Vagina (tissue), 2 donors: Measurements from ENCODE around the gene POLE4. TPM values are rescaled to one million over a fixed set of nuclear protein-coding genes. Genes with fewer than 3 reads are reported as not detected.

Source experiments
- DNase-seq, 2 donors: peaks; one replicate each; pipeline ENCODE4 v3.0.0-alpha.2; 2017; ENCODE audit errors: extremely low spot score in 2 of 2
- H3K27ac ChIP-seq: fragments of 200-600 bp; sonication (generic); one replicate; pipeline ENCODE4 v1.5.1; 2019
- H3K27me3 ChIP-seq: fragments of 200-600 bp; sonication (generic); one replicate; pipeline ENCODE4 v1.5.1; 2019
- H3K36me3 ChIP-seq, 2 donors: fragments of 200-600 bp; sonication (generic); one replicate each; pipeline ENCODE4 v1.5.1; 2017 to 2019
- H3K4me1 ChIP-seq: fragments of 200-600 bp; sonication (generic); one replicate; pipeline ENCODE4 v1.5.1; 2019
- H3K4me3 ChIP-seq, 2 donors: fragments of 200-600 bp; sonication (generic); 1 replicate in 1 of 2; 2 replicates in 1 of 2; pipeline ENCODE4 v1.5.1; 2016 to 2019
- H3K9me3 ChIP-seq: fragments of 200-600 bp; sonication (generic); one replicate; pipeline ENCODE4 v1.5.1; 2019
- POLR2A ChIP-seq, 2 donors: fragments of 450-650 bp; IDR thresholded peaks; one replicate each; pipeline ENCODE4 v1.6.1; 2017; ENCODE audit warnings: antibody characterized with exemption in 2 of 2, mild to moderate bottlenecking in 2 of 2, moderate library complexity in 2 of 2
- POLR2AphosphoS5 ChIP-seq, 2 donors: sonication (generic); formaldehyde crosslinking; IDR thresholded peaks; one replicate each; pipeline ENCODE4 v1.9.0; 2017; ENCODE audit warnings: antibody characterized with exemption in 2 of 2, mild to moderate bottlenecking in 2 of 2, low read depth in 1 of 2; ENCODE audit not compliant: insufficient read depth in 1 of 2
- intact Hi-C: fragments of 100-400 bp; cut with DNase I; formaldehyde crosslinking; loops from one replicate; pipeline ENCODE4 v1.15.1; 2023
- total RNA-seq: library from RNA; depleted of rRNA; stranded (reverse); fragments of >200 nt; gene quantifications from one replicate; pipeline ENCODE4 v1.2.3, GENCODE V29; 2016
- TF ChIP-seq, protein P1 (sequence below), 3 experiments: fragments of 450-650 bp in 2 of 3; fragments of 200-600 bp in 1 of 3; sonication (generic) in 1 of 3; IDR thresholded peaks; one replicate each; pipeline ENCODE4 v1.5.1; 2017 to 2019; ENCODE audit warnings: antibody characterized with exemption in 3 of 3, mild to moderate bottlenecking in 2 of 3, moderate library complexity in 2 of 3

POLE4 gene
- total RNA-seq, 1 donor from 2014 or later, result 21.6 TPM

GRCh38 chr2:74922592-74923227, 35.7 kb upstream of the POLE4 start:
- Histone ChIP-seq H3K4me1 (peaks cover 6% of the 10 kb centered on the region), H3K36me3 (no peaks in the 10 kb centered on the region), H3K9me3 (no peaks in the 10 kb centered on the region), H3K4me3 (no peak overlapping the region), H3K27me3 (no peaks in the 10 kb centered on the region), H3K27ac (no peak overlapping the region)
- no peak for TF ChIP-seq POLR2AphosphoS5 (IDR thresholded peaks at IDR 0.05; ENCODE audit: insufficient read depth in 1 of 2, low read depth in 1 of 2)
- TF ChIP-seq, protein P1, sequence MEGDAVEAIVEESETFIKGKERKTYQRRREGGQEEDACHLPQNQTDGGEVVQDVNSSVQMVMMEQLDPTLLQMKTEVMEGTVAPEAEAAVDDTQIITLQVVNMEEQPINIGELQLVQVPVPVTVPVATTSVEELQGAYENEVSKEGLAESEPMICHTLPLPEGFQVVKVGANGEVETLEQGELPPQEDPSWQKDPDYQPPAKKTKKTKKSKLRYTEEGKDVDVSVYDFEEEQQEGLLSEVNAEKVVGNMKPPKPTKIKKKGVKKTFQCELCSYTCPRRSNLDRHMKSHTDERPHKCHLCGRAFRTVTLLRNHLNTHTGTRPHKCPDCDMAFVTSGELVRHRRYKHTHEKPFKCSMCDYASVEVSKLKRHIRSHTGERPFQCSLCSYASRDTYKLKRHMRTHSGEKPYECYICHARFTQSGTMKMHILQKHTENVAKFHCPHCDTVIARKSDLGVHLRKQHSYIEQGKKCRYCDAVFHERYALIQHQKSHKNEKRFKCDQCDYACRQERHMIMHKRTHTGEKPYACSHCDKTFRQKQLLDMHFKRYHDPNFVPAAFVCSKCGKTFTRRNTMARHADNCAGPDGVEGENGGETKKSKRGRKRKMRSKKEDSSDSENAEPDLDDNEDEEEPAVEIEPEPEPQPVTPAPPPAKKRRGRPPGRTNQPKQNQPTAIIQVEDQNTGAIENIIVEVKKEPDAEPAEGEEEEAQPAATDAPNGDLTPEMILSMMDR (IDR thresholded peaks at IDR 0.05), result no peak
- TF ChIP-seq POLR2A (IDR thresholded peaks at IDR 0.05), result no peak
- DNase-seq, result no peak
- intact Hi-C loops, result loop anchor here (10.0 kb wide), 1 partner anchor 482 kb away; no protein-coding TSS in a partner anchor

DNA sequence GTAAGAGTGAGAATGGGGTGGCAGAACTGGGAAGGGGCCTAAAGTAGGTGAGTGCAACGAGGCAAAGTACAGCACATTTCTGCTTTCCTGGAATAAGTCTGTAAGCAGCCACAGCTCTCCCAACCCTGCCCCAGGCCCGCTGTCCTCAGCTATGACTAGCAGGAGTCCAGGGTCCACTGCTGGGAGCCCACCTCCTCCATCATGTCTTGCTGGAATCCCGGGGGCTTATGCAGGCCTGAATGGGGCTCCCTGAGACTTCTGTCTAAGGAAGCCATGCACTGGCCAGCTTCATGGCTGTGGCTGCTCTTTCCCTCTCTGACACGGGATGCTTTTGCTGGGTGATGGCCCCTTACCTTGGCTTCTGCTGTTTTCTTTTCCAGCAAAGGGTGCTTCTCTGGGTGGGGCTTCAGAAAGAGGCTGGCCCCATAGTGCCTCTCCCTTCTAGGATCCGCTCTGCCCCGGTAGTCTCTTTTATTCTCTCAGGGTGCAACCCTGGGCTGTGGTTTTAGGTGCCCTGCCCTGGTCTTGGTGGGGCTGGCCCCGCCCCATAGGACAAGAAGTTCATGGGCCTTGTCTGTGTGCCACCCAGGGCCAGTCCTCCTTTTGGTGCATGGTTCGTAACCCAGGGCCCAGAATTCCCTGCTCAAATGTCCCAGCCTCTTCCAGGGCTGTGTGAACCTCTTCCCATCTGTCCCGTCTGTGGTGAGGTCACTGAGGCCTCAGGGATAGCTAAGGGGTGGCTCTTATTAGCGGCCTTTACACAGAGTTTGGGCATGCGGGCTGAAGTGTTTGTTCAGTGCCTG, 33.8 kb upstream of the POLE4 start:
- no peaks in the 10 kb centered on the region for H3K36me3 ChIP-seq
- intact Hi-C loops, result loop anchor here (10.0 kb wide), 1 partner anchor 480 kb away; no protein-coding TSS in a partner anchor
- no peak overlapping the region for H3K4me3 ChIP-seq
- H3K9me3 ChIP-seq, result no peaks in the 10 kb centered on the region
- no peak for DNase-seq
- no peak overlapping the region for H3K27ac ChIP-seq
- TF ChIP-seq POLR2AphosphoS5 (IDR thresholded peaks at IDR 0.05; ENCODE audit: insufficient read depth in 1 of 2, low read depth in 1 of 2) (no peak), POLR2A (IDR thresholded peaks at IDR 0.05) (no peak)
- TF ChIP-seq, protein P1 (IDR thresholded peaks at IDR 0.05), result no peak
- no peaks in the 10 kb centered on the region for H3K27me3 ChIP-seq
- H3K4me1 ChIP-seq, result peaks cover 5% of the 10 kb centered on the region

GRCh38 chr2:74925361-74925786, 33.1 kb upstream of the POLE4 start:
- TF ChIP-seq POLR2A (IDR thresholded peaks at IDR 0.05), result no peak
- TF ChIP-seq, protein P1 (IDR thresholded peaks at IDR 0.05), result no peak
- TF ChIP-seq POLR2AphosphoS5 (IDR thresholded peaks at IDR 0.05; ENCODE audit: insufficient read depth in 1 of 2, low read depth in 1 of 2), result no peak
- Histone ChIP-seq H3K27me3 (no peaks in the 10 kb centered on the region), H3K36me3 (no peaks in the 10 kb centered on the region), H3K4me3 (no peak overlapping the region), H3K4me1 (no peaks in the 10 kb centered on the region), H3K9me3 (no peaks in the 10 kb centered on the region), H3K27ac (no peak overlapping the region)
- no peak for DNase-seq
- intact Hi-C loops, result loop anchor here (10.0 kb wide), 1 partner anchor 479 kb away; no protein-coding TSS in a partner anchor

DNA sequence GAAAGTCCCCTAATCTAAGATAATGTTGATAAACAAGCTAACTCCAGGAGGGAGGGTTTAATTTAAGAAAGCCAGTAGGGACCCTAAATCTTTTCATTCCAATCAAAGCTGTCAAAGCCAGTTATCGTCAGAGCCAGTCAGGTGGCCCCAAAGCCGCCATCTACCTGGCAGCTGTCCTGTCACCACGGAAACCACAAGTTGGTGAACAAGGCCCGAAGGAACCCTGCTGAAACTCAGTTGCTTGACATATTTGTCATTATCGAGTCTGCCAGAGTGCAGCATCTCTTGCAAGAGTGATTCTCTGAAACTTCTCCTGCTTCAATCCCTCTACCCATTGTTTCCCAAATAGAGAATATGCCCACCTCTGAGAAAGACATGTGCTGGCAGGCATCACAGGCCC, 30.8 kb upstream of the POLE4 start:
- no peaks in the 10 kb centered on the region for H3K27me3 ChIP-seq
- H3K4me1 ChIP-seq, result no peaks in the 10 kb centered on the region
- intact Hi-C loops, result loop anchor here (10.0 kb wide), 1 partner anchor 477 kb away; no protein-coding TSS in a partner anchor
- no peaks in the 10 kb centered on the region for H3K9me3 ChIP-seq
- TF ChIP-seq POLR2A (IDR thresholded peaks at IDR 0.05) (no peak), POLR2AphosphoS5 (IDR thresholded peaks at IDR 0.05; ENCODE audit: insufficient read depth in 1 of 2, low read depth in 1 of 2) (no peak)
- TF ChIP-seq, protein P1 (IDR thresholded peaks at IDR 0.05), result no peak
- no peak overlapping the region for H3K4me3 ChIP-seq
- H3K27ac ChIP-seq, result no peak overlapping the region
- DNase-seq, result no peak
- no peaks in the 10 kb centered on the region for H3K36me3 ChIP-seq
